Hepatocyte (in vitro differentiated cells): ENCODE measurements around the gene CDADC1. TPM values are rescaled to one million over a fixed set of nuclear protein-coding genes. Genes with fewer than 3 reads are reported as not detected.

Source experiments
- DNase-seq: peaks from one replicate; pipeline ENCODE4 v3.0.0-alpha.2; 2016; ENCODE audit warnings: low spot score
- H2AFZ ChIP-seq: fragments of 200-600 bp; sonication (generic); 2 replicates; pipeline ENCODE4 v1.6.0; 2016; ENCODE audit warnings: antibody characterized with exemption, mild to moderate bottlenecking
- H3K27ac ChIP-seq: fragments of 200-600 bp; sonication (generic); 2 replicates; pipeline ENCODE4 v1.5.1; 2016; ENCODE audit warnings: mild to moderate bottlenecking
- H3K27me3 ChIP-seq: fragments of 200-600 bp; sonication (generic); 2 replicates; pipeline ENCODE4 v1.6.1; 2016
- H3K36me3 ChIP-seq: fragments of 200-600 bp; sonication (generic); replicated peaks from 2 replicates; pipeline ENCODE4 v1.5.1; 2016; ENCODE audit warnings: low read depth; ENCODE audit not compliant: insufficient read depth
- H3K4me1 ChIP-seq: fragments of 200-600 bp; sonication (generic); 2 replicates; pipeline ENCODE4 v1.5.1; 2016; ENCODE audit warnings: mild to moderate bottlenecking, moderate library complexity; ENCODE audit not compliant: insufficient read depth
- H3K4me2 ChIP-seq: fragments of 200-600 bp; sonication (generic); 2 replicates; pipeline ENCODE4 v1.6.0; 2016
- H3K4me3 ChIP-seq: fragments of 200-600 bp; sonication (generic); 2 replicates; pipeline ENCODE4 v1.5.1; 2016; ENCODE audit warnings: mild to moderate bottlenecking
- H3K79me2 ChIP-seq: fragments of 200-600 bp; sonication (generic); 2 replicates; pipeline ENCODE4 v1.6.0; 2017; ENCODE audit warnings: mild to moderate bottlenecking
- H3K9me2 ChIP-seq: fragments of 200-600 bp; sonication (generic); replicated peaks from 2 replicates; pipeline ENCODE4 v1.6.0; 2017; ENCODE audit warnings: mild to moderate bottlenecking; ENCODE audit not compliant: insufficient read depth
- H3K9me3 ChIP-seq: fragments of 200-600 bp; sonication (generic); 2 replicates; pipeline ENCODE4 v1.5.1; 2016; ENCODE audit warnings: low read depth, mild to moderate bottlenecking
- H4K20me1 ChIP-seq: fragments of 200-600 bp; sonication (generic); 2 replicates; pipeline ENCODE4 v1.6.0; 2016; ENCODE audit warnings: mild to moderate bottlenecking; ENCODE audit not compliant: insufficient read depth, poor library complexity, severe bottlenecking
- CTCF ChIP-seq: fragments of 200-600 bp; sonication (generic); IDR thresholded peaks from 2 replicates; pipeline ENCODE4 v1.5.1; 2016; ENCODE audit warnings: antibody characterized with exemption, mild to moderate bottlenecking; ENCODE audit not compliant: poor library complexity
- EZH2 ChIP-seq: fragments of 200-600 bp; sonication (generic); IDR thresholded peaks from 2 replicates; pipeline ENCODE4 v1.6.1; 2016; ENCODE audit warnings: antibody characterized with exemption, mild to moderate bottlenecking, borderline replicate concordance
- EZH2phosphoT487 ChIP-seq: fragments of 200-600 bp; sonication (generic); IDR thresholded peaks from one replicate; pipeline ENCODE4 v1.6.1; 2018; ENCODE audit warnings: antibody characterized with exemption, mild to moderate bottlenecking, low read depth, moderate library complexity; ENCODE audit not compliant: unreplicated experiment, severe bottlenecking
- WGBS: methylation state at CpG from one replicate; pipeline ENCODE4 v1.1.6; 2016; ENCODE audit warnings: low lambda C conversion rate; ENCODE audit errors: missing lambda C conversion rate; 5-methylcytosine and 5-hydroxymethylcytosine counted together
- polyA plus RNA-seq: library from polyadenylated mRNA; unstranded; fragments of >200 nt; fragmentation: Nextera tagmentation; extraction: Ambion mirVana; gene quantifications from 2 replicates; pipeline ENCODE4 v1.2.1, GENCODE V29; 2016
- total RNA-seq: library from RNA; depleted of rRNA; stranded (reverse); fragments of >200 nt; gene quantifications from 2 replicates; pipeline ENCODE4 v1.2.3, GENCODE V29; 2014

The CDADC1 gene
- total and polyA plus RNA-seq, 2 experiments from 2014 or later: 4.0 to 7.3 TPM

GRCh38 chr13:49240017-49240416, 7.7 kb upstream of the CDADC1 start:
- DNase-seq: peak; percentile 32
- Histone ChIP-seq H3K79me2 (no peaks in the 10 kb centered on the region), H3K4me2 (no peak overlapping the region), H3K4me3 (no peak overlapping the region), H3K27ac (no peak overlapping the region), H3K36me3 (no peaks in the 10 kb centered on the region), H3K9me2 (no peaks in the 10 kb centered on the region), H2AFZ (no peak overlapping the region), H3K27me3 (no peaks in the 10 kb centered on the region), H3K9me3 (no peaks in the 10 kb centered on the region), H3K4me1 (no peaks in the 10 kb centered on the region), H4K20me1 (no peaks in the 10 kb centered on the region)
- TF ChIP-seq EZH2 (no peak), CTCF (peak; percentile 40)
- WGBS: 41% methylated on average over 4 of the region's 4 CpGs

GRCh38 chr13:49241296-49241695, 6.4 kb upstream of the CDADC1 start:
- no peak for TF ChIP-seq EZH2phosphoT487
- no peak for TF ChIP-seq CTCF
- no peak for TF ChIP-seq EZH2

DNA sequence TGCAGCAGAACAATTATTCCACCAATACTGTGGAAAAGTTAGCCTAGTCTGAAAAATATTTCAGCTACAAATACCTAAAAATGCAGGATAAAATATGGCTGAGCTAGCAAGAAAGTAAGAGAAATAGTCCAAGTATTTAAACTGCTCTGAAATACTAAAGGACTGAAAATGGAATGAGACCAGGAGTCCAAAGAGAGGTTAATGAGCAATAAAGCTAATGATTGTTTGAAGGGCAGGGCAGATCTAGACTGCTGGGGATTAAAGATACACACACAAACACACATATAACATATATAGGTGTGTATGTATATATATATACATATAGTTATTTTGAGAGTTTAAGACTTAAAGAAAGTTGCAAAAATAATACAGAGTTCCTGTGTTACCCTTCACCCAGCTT, 2.6 kb upstream of the CDADC1 start:
- Histone ChIP-seq H4K20me1 (no peaks in the 10 kb centered on the region), H3K9me2 (no peaks in the 10 kb centered on the region), H3K4me1 (no peaks in the 10 kb centered on the region), H3K27me3 (no peaks in the 10 kb centered on the region), H3K36me3 (no peaks in the 10 kb centered on the region), H3K79me2 (peaks cover 8% of the 10 kb centered on the region), H2AFZ (no peak overlapping the region), H3K9me3 (no peaks in the 10 kb centered on the region), H3K4me2 (no peak overlapping the region), H3K4me3 (no peak overlapping the region), H3K27ac (no peak overlapping the region)
- no peak for TF ChIP-seq CTCF
- no peak for TF ChIP-seq EZH2phosphoT487
- TF ChIP-seq EZH2: no peak
- DNase-seq: no peak

More at GRCh38 chr13:49241296-49241695, 6.4 kb upstream of the CDADC1 start:
- H3K27ac ChIP-seq: no peak overlapping the region
- no peak for DNase-seq
- no peaks in the 10 kb centered on the region for H3K9me3 ChIP-seq
- H3K4me2 ChIP-seq: no peak overlapping the region
- H3K4me3 ChIP-seq: no peak overlapping the region
- H3K36me3 ChIP-seq: no peaks in the 10 kb centered on the region
- H4K20me1 ChIP-seq: no peaks in the 10 kb centered on the region
- WGBS: 92% methylated on average over 7 of the region's 7 CpGs
- H3K4me1 ChIP-seq: no peaks in the 10 kb centered on the region
- no peaks in the 10 kb centered on the region for H3K79me2 ChIP-seq
- no peak overlapping the region for H2AFZ ChIP-seq
- no peaks in the 10 kb centered on the region for H3K9me2 ChIP-seq
- no peaks in the 10 kb centered on the region for H3K27me3 ChIP-seq
